Fibroblast of lung (primary cell): Measurements from ENCODE around the gene SPIB. TPM values are rescaled to one million over a fixed set of nuclear protein-coding genes. Genes with fewer than 3 reads are reported as not detected.

Experiments used
- DNase-seq, 2 donors: peaks; one replicate each; pipeline versions ENCODE4 v3.0.0 to v3.0.0-alpha.2; 2010; ENCODE audit warnings: low read depth in 2 of 2
- H2AFZ ChIP-seq: 2 replicates; pipeline ENCODE4 v1.5.1; 2012; ENCODE audit warnings: low read length, control low read depth, inconsistent platforms
- H3K27ac ChIP-seq: 2 replicates; pipeline ENCODE4 v1.5.1; 2011; ENCODE audit warnings: low read length, control low read depth; ENCODE audit not compliant: insufficient read depth
- H3K27me3 ChIP-seq: 2 replicates; pipeline ENCODE4 v1.5.1; 2011; ENCODE audit warnings: mild to moderate bottlenecking, low read length; ENCODE audit not compliant: control insufficient read depth, insufficient read depth
- H3K36me3 ChIP-seq: 2 replicates; pipeline ENCODE4 v1.5.1; 2011; ENCODE audit warnings: low read length; ENCODE audit not compliant: control insufficient read depth, insufficient read depth
- H3K4me1 ChIP-seq: 2 replicates; pipeline ENCODE4 v1.5.1; 2011; ENCODE audit warnings: low read length; ENCODE audit not compliant: control insufficient read depth, insufficient read depth; ENCODE audit errors: extremely low read depth
- H3K4me2 ChIP-seq: 2 replicates; pipeline ENCODE4 v1.5.1; 2011; ENCODE audit warnings: low read length, control low read depth; ENCODE audit not compliant: insufficient read depth; ENCODE audit errors: extremely low read depth
- H3K4me3 ChIP-seq, 4 experiments: fragments of 200-600 bp in 1 of 4; sonication (generic) in 1 of 4; replicated peaks in 1 of 4; 2 replicates each; pipeline ENCODE4 v1.5.1; 2011 to 2016; ENCODE audit warnings: low read length in 4 of 4, low read depth in 3 of 4, mild to moderate bottlenecking in 3 of 4, control low read depth in 2 of 4, inconsistent platforms in 1 of 4, mixed read lengths in 1 of 4; ENCODE audit not compliant: insufficient read depth in 1 of 4; ENCODE audit errors: control extremely low read depth in 1 of 4
- H3K79me2 ChIP-seq: 2 replicates; pipeline ENCODE4 v1.5.1; 2012; ENCODE audit warnings: mild to moderate bottlenecking, low read length, inconsistent platforms; ENCODE audit not compliant: control insufficient read depth, insufficient read depth
- H3K9ac ChIP-seq: 2 replicates; pipeline ENCODE4 v1.5.1; 2011; ENCODE audit warnings: mild to moderate bottlenecking, low read length, control low read depth; ENCODE audit not compliant: insufficient read depth
- H3K9me3 ChIP-seq: 2 replicates; pipeline ENCODE4 v1.5.1; 2012; ENCODE audit warnings: low read depth, low read length; ENCODE audit not compliant: control insufficient read depth, insufficient read depth
- H4K20me1 ChIP-seq: 2 replicates; pipeline ENCODE4 v1.5.1; 2011; ENCODE audit warnings: low read length; ENCODE audit not compliant: control insufficient read depth, insufficient read depth; ENCODE audit errors: extremely low read depth
- CTCF ChIP-seq, 2 donors: IDR thresholded peaks in 1 of 2; conservative IDR thresholded peaks in 1 of 2; 1 replicate in 1 of 2; 2 replicates in 1 of 2; pipeline ENCODE4 v1.5.1; 2011 to 2012; ENCODE audit warnings: low read length in 2 of 2, control low read depth in 1 of 2, inconsistent platforms in 1 of 2, low read depth in 1 of 2, mild to moderate bottlenecking in 1 of 2
- EZH2 ChIP-seq: IDR thresholded peaks from 2 replicates; pipeline ENCODE4 v1.5.1; 2012; ENCODE audit warnings: low read length, control low read depth, mild to moderate bottlenecking; ENCODE audit errors: missing control alignments
- polyA plus RNA-seq, 2 donors: library from polyadenylated mRNA; depleted of rRNA in 1 of 2; stranded (reverse) in 1 of 2; unstranded in 1 of 2; fragments of >200 nt; gene quantifications; 2 replicates each; pipeline ENCODE4 v1.2.1, GENCODE V29; 2011 to 2012; ENCODE audit warnings: missing spikeins in 1 of 2
- total RNA-seq: library from RNA; depleted of rRNA; stranded (reverse); fragments of >200 nt; gene quantifications from 2 replicates; pipeline ENCODE4 v1.2.1, GENCODE V29; 2014

Gene SPIB
- total and polyA plus RNA-seq, 2 donors (not counting 1 experiment from before 2014, with no cell fraction given) = not detected

DNA sequence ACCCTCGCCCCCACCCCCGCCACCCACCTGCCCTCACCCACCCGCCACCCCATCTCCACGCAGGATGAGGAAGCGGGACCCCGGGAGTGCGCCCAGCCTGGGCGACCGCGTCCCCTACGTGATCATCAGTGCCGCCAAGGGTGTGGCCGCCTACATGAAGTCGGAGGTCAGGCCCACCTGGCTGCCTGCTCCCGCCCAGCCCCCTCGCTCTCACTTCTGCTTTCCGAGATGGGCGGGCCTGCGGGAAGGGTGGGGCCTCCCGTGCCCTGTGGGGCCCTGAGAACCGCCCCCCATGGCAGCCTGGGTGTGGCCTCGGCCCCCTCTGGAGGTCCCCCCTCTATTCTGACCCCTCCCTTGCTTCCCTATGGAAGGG is 3.1 kb upstream of the SPIB start:
- DNase-seq = no peak

GRCh38 chr19:50416034-50416977 is 2.4 kb upstream of the SPIB start:
- Histone ChIP-seq H3K9ac (no peak overlapping the region), H3K27me3 (peaks cover 4% of the 10 kb centered on the region), H3K4me3 (no peak overlapping the region), H3K4me1 (no peaks in the 10 kb centered on the region), H3K79me2 (no peaks in the 10 kb centered on the region), H4K20me1 (no peaks in the 10 kb centered on the region), H3K27ac (no peak overlapping the region), H3K36me3 (no peaks in the 10 kb centered on the region), H2AFZ (no peak overlapping the region), H3K4me2 (no peak overlapping the region), H3K9me3 (no peaks in the 10 kb centered on the region)
- TF ChIP-seq CTCF (conservative IDR thresholded peaks at IDR 0.05 in 1 of 2, IDR thresholded peaks at IDR 0.05 in 1 of 2; ENCODE audit: low read depth in 1 of 2, low read length in 2 of 2) = no peak
- TF ChIP-seq EZH2 = no peak
- DNase-seq = no peak

More for the DNA sequence above, 3.1 kb upstream of the SPIB start:
- H3K27me3 ChIP-seq = peaks cover 4% of the 10 kb centered on the region
- H3K4me1 ChIP-seq = no peaks in the 10 kb centered on the region
- H4K20me1 ChIP-seq = no peaks in the 10 kb centered on the region
- TF ChIP-seq CTCF (conservative IDR thresholded peaks at IDR 0.05 in 1 of 2, IDR thresholded peaks at IDR 0.05 in 1 of 2; ENCODE audit: low read depth in 1 of 2, low read length in 2 of 2) (no peak), EZH2 (no peak)
- H3K4me2 ChIP-seq = no peak overlapping the region
- no peak overlapping the region for H2AFZ ChIP-seq
- H3K79me2 ChIP-seq = no peaks in the 10 kb centered on the region
- no peak overlapping the region for H3K9ac ChIP-seq
- H3K9me3 ChIP-seq = no peaks in the 10 kb centered on the region
- no peaks in the 10 kb centered on the region for H3K36me3 ChIP-seq
- H3K27ac ChIP-seq = no peak overlapping the region
- H3K4me3 ChIP-seq = no peak overlapping the region

GRCh38 chr19:50417111-50418081 is 1.3 kb upstream of the SPIB start:
- H3K4me3 ChIP-seq = no peak overlapping the region
- H3K4me1 ChIP-seq = no peaks in the 10 kb centered on the region
- peaks cover 4% of the 10 kb centered on the region for H3K27me3 ChIP-seq
- no peak overlapping the region for H3K4me2 ChIP-seq
- no peaks in the 10 kb centered on the region for H3K36me3 ChIP-seq
- no peak overlapping the region for H2AFZ ChIP-seq
- TF ChIP-seq EZH2 = no peak
- TF ChIP-seq CTCF (conservative IDR thresholded peaks at IDR 0.05 in 1 of 2, IDR thresholded peaks at IDR 0.05 in 1 of 2; ENCODE audit: low read depth in 1 of 2, low read length in 2 of 2) = no peak
- no peaks in the 10 kb centered on the region for H3K79me2 ChIP-seq
- H3K27ac ChIP-seq = no peak overlapping the region
- no peak overlapping the region for H3K9ac ChIP-seq
- H3K9me3 ChIP-seq = no peaks in the 10 kb centered on the region
- no peaks in the 10 kb centered on the region for H4K20me1 ChIP-seq
- no peak for DNase-seq
